ENCODE data around the gene MRPS25. TPM values are rescaled to one million over a fixed set of nuclear protein-coding genes. Genes with fewer than 3 reads are reported as not detected.

The MRPS25 gene
- total RNA-seq (2014; rRNA removed; shearing (Covaris generic)) = 11.3 and 20.8 TPM in 2 replicates

GRCh38 chr3:15064835-15065549 lies at the start of gene MRPS25:
MRPS25 (minus strand) TSS chr3:15065315; CDS start chr3:15065194, 121 bp downstream.
- DNase-seq (ENCODE audit: low read depth) = peak; percentile 90

- DNase-seq (ENCODE audit: low read depth) = no peak
These were observed 48.8 kb upstream of the MRPS25 start for GRCh38 chr3:15113884-15114283.

DNA sequence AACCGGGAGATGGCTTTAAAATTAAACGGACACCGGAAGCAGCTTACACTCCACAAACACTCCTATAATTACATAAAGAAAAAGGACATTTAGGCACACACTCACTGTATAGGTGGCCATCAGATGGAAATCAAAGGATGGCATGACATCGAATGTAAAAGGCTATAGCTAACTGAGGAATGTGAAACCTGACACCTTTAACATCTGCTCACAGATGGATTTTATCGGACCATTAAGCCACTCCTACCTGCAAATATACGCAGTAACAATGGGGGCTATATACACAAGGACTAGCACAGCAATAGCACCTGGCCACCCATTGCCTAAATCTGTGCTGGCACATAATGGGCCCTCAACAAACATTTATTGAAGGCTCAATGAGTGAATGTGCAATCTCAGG lies 48.4 kb upstream of the MRPS25 start:
- DNase-seq (ENCODE audit: low read depth) = no peak

GRCh38 chr3:15112011-15112410 lies 46.9 kb upstream of the MRPS25 start:
- DNase-seq (ENCODE audit: low read depth) = no peak

GRCh38 chr3:15110206-15110605 lies 45.1 kb upstream of the MRPS25 start:
- no peak for DNase-seq (ENCODE audit: low read depth)

GRCh38 chr3:15108869-15109268 lies 43.8 kb upstream of the MRPS25 start:
- DNase-seq (ENCODE audit: low read depth) = no peak

DNA sequence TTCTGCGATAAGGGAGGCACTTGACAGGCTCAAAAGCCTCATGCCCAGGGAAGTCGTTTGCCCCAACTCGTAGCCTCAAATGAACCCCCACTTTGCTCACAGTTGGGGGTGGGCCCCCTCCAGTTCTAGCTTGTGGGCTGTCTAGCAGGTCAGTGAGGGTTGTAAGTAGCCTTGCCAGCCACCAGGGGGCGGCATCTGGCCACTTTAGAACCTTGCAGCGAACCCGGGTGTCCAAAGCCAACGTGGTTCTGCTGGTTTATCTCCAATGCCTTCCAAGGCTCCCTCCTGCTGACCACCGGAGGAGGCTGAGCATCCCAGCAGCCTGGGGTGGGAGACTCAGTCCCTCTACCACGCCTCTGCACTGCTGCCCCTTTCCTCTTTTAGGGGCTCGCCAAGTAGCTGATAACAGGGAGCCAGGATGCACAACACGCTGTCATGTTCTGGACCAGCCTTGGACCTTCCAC lies 43.0 kb upstream of the MRPS25 start:
- peak; percentile 66 for DNase-seq (ENCODE audit: low read depth)

DNA sequence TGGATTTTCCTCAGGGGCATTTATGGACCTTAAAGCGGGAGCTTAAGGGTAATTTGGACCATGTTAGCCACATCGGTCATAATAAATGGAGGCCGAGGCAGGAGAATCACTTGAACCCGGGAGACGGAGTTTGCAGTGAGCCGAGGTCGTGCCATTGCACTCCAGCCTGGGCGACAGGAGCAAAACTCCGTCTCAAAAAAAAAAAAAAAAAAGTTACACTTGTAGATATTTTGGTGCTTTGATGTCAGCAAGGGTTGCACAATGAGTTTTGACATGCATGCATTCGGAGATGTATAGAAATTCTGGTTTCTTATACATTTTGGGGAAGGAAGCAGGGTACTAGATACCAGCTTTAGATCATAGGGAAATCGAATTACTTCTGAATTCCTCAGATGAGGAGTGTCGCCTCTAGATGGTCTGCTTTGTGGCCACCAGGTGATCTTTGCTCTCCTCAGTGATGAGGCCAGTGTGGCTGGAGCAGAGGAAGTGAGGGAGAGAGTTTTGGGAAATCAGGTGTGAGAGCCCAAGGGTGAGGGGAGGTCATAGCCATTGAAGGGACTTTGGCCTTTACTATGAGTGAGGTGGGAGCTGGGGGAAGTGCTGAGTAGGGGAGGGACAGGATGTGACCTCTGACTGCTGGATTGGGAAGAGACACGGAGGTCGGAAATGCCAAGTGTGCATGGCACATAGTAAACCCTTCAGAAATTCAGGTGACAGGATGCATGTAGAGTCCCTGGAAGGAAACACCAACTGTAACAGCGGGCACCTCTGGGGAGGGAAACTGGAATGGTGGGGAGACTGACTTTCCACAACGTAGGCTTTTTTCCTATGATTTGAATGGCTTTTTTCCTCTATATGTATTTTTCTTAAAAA lies 42.2 kb upstream of the MRPS25 start:
- DNase-seq (ENCODE audit: low read depth) = no peak

- no peak for DNase-seq (ENCODE audit: low read depth)
These were observed 37.7 kb upstream of the MRPS25 start for GRCh38 chr3:15102836-15103235.

DNA sequence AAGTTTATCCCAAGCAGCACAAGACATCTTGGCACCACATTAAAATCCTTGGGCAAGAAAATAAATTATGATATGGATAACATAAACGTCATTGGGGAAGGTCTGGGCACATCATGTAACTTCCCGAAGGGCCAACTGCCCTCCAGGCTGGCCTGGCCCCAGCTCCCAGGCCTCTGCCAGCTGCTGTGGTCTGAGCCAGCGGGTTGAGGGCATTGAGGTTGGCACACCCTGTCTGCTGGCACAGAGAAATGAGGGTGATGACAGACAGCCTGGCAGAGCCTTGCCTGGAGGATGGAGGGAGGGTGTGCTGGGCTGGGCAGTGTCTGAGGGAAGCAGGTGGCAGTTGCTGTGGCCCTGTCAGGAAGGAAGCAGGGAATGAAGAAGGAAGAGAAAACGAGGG lies 37.1 kb upstream of the MRPS25 start:
- no peak for DNase-seq (ENCODE audit: low read depth)

GRCh38 chr3:15099364-15100098 lies 34.4 kb upstream of the MRPS25 start:
- DNase-seq (ENCODE audit: low read depth) = peak; percentile 15

DNA sequence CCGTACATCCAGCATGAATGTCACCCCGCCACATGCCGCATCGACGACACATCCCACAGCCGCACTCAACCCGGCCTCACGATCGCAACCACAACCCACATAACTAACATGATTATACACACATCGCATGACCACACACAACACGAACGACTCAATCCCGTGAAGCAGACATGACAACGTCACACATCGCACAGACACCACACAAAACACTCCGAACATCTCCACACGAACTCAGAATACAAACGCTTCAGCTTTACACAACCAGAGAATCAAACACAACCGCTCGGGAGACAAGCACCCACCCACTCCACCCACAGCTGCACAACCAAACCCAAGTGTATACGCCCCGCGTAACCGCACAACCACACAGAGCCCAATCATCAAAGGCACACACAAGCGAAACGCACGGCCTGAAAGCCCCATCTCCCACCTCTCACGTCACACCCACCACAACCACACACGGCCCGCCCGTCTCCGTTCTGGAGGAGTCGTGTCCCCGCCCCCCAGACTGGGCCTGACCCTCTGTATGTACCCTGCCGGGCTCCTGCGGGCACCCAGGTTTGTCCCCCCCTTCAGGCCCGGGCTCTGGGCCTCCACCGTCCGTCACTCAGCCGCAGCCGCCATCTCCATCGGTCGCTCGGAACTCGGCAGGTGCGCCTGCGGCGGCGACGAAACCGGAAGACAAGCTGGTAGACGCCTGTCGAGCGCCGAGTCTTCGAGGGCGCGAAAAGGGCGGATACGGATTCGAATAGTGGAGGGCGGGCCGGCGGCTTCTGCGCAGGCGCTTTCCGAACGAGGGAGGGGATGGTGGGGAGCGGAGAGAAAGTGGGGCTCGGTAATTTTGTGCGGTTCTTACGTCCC lies 33.6 kb upstream of the MRPS25 start, which contains the start of gene RBSN:
Gene RBSN, minus strand, starts transcription at position 646 of the 861 bp plus-strand sequence. CDS start 3,028 bp downstream, outside the sequence.
- peak; percentile 94 for DNase-seq (ENCODE audit: low read depth)

DNA sequence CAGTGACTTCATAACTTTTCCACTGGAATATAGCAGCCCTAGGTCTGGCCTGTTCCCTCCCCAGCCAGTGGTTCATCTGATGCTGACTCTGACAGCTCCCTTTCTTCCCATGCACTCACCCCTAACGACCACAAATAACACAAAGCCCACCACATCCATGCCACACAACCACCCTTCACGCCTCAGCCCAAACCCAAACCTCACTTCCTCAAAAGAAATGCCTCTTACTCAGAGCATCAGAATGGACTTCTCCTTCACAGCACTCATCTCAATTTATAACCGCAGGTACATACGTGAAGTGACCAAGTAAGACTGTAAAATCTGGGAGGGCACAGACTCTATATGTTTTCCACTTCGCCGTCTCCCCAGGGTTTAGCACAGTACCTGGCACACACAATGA lies 32.8 kb upstream of the MRPS25 start:
- DNase-seq (ENCODE audit: low read depth) = peak; percentile 35

DNA sequence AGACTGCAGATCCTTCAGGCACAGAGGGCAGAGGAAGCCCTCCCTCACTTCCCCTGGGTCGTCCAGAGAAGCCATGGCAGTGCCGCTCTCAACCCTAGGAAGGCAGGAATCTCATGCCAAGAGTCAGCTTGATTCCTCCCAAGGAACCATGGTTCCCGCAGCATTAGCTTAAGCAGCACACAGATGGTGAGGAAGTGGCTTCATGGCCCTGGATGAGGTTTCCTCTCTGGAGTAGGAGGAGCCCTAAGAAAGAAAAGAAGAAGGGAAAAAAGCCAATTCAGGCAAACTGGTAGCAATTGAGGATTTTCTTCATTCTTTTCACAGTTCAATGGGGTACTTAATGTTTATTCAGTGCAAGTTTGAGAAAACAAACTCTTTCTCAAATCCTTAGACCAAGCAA lies 30.9 kb upstream of the MRPS25 start:
- DNase-seq (ENCODE audit: low read depth) = no peak

GRCh38 chr3:15094187-15094875 lies 29.2 kb upstream of the MRPS25 start:
- no peak for DNase-seq (ENCODE audit: low read depth)

GRCh38 chr3:15092686-15093085 lies 27.6 kb upstream of the MRPS25 start:
- no peak for DNase-seq (ENCODE audit: low read depth)

DNA sequence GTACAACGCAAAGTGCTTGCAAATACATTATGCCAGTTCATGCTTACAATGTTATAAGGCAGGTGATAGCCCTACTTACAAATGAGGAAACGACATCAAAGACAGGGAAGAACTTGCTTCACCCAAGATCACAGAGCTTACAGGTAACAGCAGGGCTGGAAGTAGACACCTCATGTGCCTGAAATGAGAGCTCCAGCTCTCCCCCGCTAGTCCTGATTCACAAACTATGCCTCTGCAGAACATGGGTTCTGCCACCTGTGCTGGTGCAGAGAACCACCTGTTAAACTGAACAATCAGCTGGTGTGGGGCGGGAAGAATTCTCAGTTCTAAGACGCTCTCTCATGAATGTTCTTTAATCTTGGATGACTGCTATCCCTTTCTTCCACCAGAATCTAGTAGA lies 26.5 kb upstream of the MRPS25 start:
- DNase-seq (ENCODE audit: low read depth) = no peak

DNA sequence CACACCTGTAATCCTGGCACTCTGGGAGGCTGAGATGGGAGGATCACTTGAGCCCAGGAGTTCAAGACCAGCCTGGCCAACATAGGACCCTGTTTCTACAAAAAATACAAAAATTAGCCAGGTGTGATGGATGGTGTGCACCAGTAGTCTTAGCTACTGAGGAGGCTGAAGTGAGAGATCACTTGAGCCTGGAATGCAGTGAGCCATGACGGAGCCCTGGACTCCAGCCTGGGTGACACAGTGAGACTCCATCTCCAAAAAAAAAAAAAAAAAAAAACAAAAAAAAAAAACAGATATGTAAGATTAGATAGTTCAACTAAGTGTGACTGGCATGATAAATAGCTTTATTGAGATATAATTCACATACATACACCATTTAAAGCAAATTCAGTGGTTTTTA lies 24.1 kb upstream of the MRPS25 start:
- DNase-seq (ENCODE audit: low read depth) = no peak

GRCh38 chr3:15086699-15087098 lies 21.6 kb upstream of the MRPS25 start:
- DNase-seq (ENCODE audit: low read depth) = no peak

DNA sequence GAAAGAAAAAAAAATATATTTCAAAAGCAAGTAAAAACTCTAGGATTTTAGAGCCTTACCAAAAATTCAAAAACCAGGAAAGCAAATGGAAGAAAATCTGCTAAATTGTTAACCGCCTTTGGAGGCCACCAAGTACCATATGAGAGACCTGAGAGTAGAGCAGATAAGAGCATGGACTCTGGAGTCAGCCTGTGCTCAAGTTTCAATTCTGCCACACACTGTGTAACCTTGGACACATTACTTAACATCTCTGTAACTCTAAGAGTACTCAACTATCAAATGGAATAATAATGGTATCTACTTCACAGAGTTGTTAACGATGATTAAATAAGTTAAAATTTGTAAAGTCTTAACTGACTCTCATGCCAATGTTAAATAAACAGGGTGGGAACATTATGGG lies 21.1 kb upstream of the MRPS25 start:
- DNase-seq (ENCODE audit: low read depth) = no peak

Measured in RPMI7951 (cell line).